IMR-90 (cell line): ENCODE measurements around the gene PSMA8.

Experiments used
- CEBPB ChIP-seq: IDR thresholded peaks from 2 replicates; pipeline ENCODE4 v1.6.1; 2012; ENCODE audit warnings: low read depth, low read length, improper control_type of control experiment
- CTCF ChIP-seq: conservative IDR thresholded peaks from 2 replicates; pipeline ENCODE4 v1.5.1; 2012; ENCODE audit warnings: mild to moderate bottlenecking, low read depth, low read length, improper control_type of control experiment
- POLR2A ChIP-seq: IDR thresholded peaks from 2 replicates; pipeline ENCODE4 v1.6.1; 2012; ENCODE audit warnings: mild to moderate bottlenecking, low read depth, low read length

GRCh38 chr18:26103579-26103978 is 30.1 kb upstream of the PSMA8 start:
- TF ChIP-seq CTCF (no peak), POLR2A (no peak), CEBPB (no peak)
